ENCODE data around the gene PLCG2.

DNA sequence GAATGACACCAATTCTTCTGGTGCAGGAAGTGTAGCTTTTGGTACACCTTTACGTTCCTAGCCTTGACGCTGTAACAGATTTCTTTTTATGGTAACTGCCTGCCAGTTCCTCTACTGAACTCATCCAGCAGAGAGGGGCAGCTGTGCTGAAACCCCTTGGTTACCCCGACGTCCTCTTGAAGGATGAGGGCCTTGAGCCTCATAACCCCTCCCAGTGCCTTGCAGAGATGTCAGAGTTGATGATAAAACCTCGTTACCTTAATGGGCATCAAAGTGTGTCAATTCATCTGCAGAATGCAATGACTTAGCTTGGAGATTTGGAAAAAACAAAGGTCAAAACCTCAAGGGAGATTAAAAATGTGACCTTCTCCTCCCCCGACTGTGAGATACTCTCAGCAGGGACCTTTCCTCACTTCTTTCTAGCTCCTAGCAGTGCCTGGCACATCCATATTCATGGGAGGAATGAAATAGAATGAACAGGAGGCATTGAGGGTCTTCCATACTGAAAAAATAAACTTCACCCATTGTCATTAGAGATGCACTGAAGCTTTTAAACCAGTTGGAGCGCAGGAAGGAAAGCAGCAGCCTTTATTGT, 163.0 kb downstream of the PLCG2 start:
- TF ChIP-seq POLR2A (IDR thresholded peaks at IDR 0.05; ENCODE audit: low read length) (no peak), GATA1 (IDR thresholded peaks at IDR 0.05; ENCODE audit: low read depth, low read length) (no peak)
